Thyroid gland (tissue), 4 donors: ENCODE results near the gene KITLG. TPM values are rescaled to one million over a fixed set of nuclear protein-coding genes. Genes with fewer than 3 reads are reported as not detected.

Experiments
- DNase-seq, 2 donors: peaks; one replicate each; pipeline ENCODE4 v3.0.0-alpha.2; 2019
- H3K27ac ChIP-seq, 3 donors: fragments of 200-600 bp; sonication (generic); 1 replicate in 2 of 3; 2 replicates in 1 of 3; pipeline ENCODE4 v1.5.1; 2016 to 2019; ENCODE audit warnings: mild to moderate bottlenecking in 1 of 3, moderate library complexity in 1 of 3
- H3K27me3 ChIP-seq: fragments of 200-600 bp; sonication (generic); one replicate; pipeline ENCODE4 v1.5.1; 2019
- H3K36me3 ChIP-seq, 2 donors: fragments of 200-600 bp; sonication (generic); one replicate each; pipeline ENCODE4 v1.5.1; 2016 to 2019
- H3K4me1 ChIP-seq, 2 donors: fragments of 200-600 bp; sonication (generic); one replicate each; pipeline ENCODE4 v1.5.1; 2017 to 2019
- H3K4me3 ChIP-seq, 3 donors: fragments of 200-600 bp; sonication (generic); replicated peaks in 1 of 3; 1 replicate in 2 of 3; 2 replicates in 1 of 3; pipeline ENCODE4 v1.5.1; 2016; ENCODE audit warnings: mild to moderate bottlenecking in 1 of 3
- H3K9me3 ChIP-seq: fragments of 200-600 bp; sonication (generic); one replicate; pipeline ENCODE4 v1.5.1; 2017
- CTCF ChIP-seq, 6 experiments: fragments of 200-600 bp in 3 of 6; fragments of 450-650 bp in 3 of 6; sonication (generic) in 3 of 6; IDR thresholded peaks; one replicate each; pipeline ENCODE4 v1.5.1; 2016 to 2019; ENCODE audit warnings: antibody characterized with exemption in 6 of 6, mild to moderate bottlenecking in 2 of 6, inconsistent platforms in 1 of 6, moderate library complexity in 1 of 6
- POLR2A ChIP-seq, 2 donors: fragments of 450-650 bp; IDR thresholded peaks; one replicate each; pipeline ENCODE4 v1.6.1; 2017; ENCODE audit warnings: antibody characterized with exemption in 2 of 2, mild to moderate bottlenecking in 2 of 2, moderate library complexity in 1 of 2
- WGBS, 2 donors: methylation state at CpG; one replicate each; pipeline ENCODE4 v1.1.5; 2017; 5-methylcytosine and 5-hydroxymethylcytosine counted together
- intact Hi-C: fragments of 100-400 bp; cut with DNase I; formaldehyde crosslinking; loops from one replicate; pipeline ENCODE4 v1.15.1; 2023
- total RNA-seq, 4 donors: library from RNA; depleted of rRNA; stranded (reverse); fragments of >200 nt; gene quantifications; one replicate each; pipeline ENCODE4 v1.2.3, GENCODE V29; 2016

KITLG gene
- total RNA-seq, 4 donors from 2014 or later, result 6.8 to 10.3 (median 8.4) TPM

GRCh38 chr12:88507270-88507669 lies 73.0 kb downstream of the KITLG start:
- peaks cover 0 to 4% of the 10 kb centered on the region in 2 donors for H3K36me3 ChIP-seq

GRCh38 chr12:88505696-88506095 lies 74.6 kb downstream of the KITLG start:
- Histone ChIP-seq H3K36me3 (peaks cover 0 to 4% of the 10 kb centered on the region in 2 donors), H3K27me3 (no peaks in the 10 kb centered on the region), H3K27ac (no peak overlapping the region), H3K4me3 (no peak overlapping the region), H3K9me3 (no peaks in the 10 kb centered on the region), H3K4me1 (no peaks in the 10 kb centered on the region)
- 90 to 94% methylated on average over 2 of the region's 2 CpGs for WGBS, 2 donors
- TF ChIP-seq CTCF (IDR thresholded peaks at IDR 0.05), result no peak
- no peak for TF ChIP-seq POLR2A (IDR thresholded peaks at IDR 0.05)
- intact Hi-C loops, result no loop called here
- no peak for DNase-seq

More at GRCh38 chr12:88507270-88507669, 73.0 kb downstream of the KITLG start:
- WGBS, 2 donors, result 83 to 89% methylated on average over 1 of the region's 1 CpG
- no peak overlapping the region for H3K4me3 ChIP-seq
- no peak overlapping the region for H3K27ac ChIP-seq
- no peaks in the 10 kb centered on the region for H3K27me3 ChIP-seq
- no peaks in the 10 kb centered on the region for H3K4me1 ChIP-seq
- intact Hi-C loops, result no loop called here
- H3K9me3 ChIP-seq, result no peaks in the 10 kb centered on the region
- TF ChIP-seq POLR2A (IDR thresholded peaks at IDR 0.05), result no peak
- DNase-seq, result no peak

GRCh38 chr12:88503281-88503703 lies 77.0 kb downstream of the KITLG start:
- no peaks in the 10 kb centered on the region for H3K9me3 ChIP-seq
- H3K4me3 ChIP-seq, result no peak overlapping the region
- TF ChIP-seq CTCF (IDR thresholded peaks at IDR 0.05) (no peak), POLR2A (IDR thresholded peaks at IDR 0.05) (no peak)
- H3K36me3 ChIP-seq, result peaks cover 0 to 4% of the 10 kb centered on the region in 2 donors
- H3K4me1 ChIP-seq, result no peaks in the 10 kb centered on the region
- intact Hi-C loops, result no loop called here
- no peaks in the 10 kb centered on the region for H3K27me3 ChIP-seq
- no peak overlapping the region for H3K27ac ChIP-seq
- 87 to 96% methylated on average over 3 of the region's 3 CpGs for WGBS, 2 donors
- DNase-seq, result no peak

- intact Hi-C loops, result no loop called here
- Histone ChIP-seq H3K4me1 (no peaks in the 10 kb centered on the region), H3K27me3 (no peaks in the 10 kb centered on the region), H3K4me3 (no peak overlapping the region), H3K27ac (no peak overlapping the region), H3K36me3 (peaks cover 0 to 4% of the 10 kb centered on the region in 2 donors), H3K9me3 (no peaks in the 10 kb centered on the region)
- DNase-seq, result no peak
- 71 to 74% methylated on average over 5 of the region's 5 CpGs for WGBS, 2 donors
- TF ChIP-seq POLR2A (IDR thresholded peaks at IDR 0.05) (no peak), CTCF (IDR thresholded peaks at IDR 0.05) (no peak)
These were observed 78.0 kb downstream of the KITLG start for GRCh38 chr12:88501972-88502938.

- no peaks in the 10 kb centered on the region for H3K9me3 ChIP-seq
- H3K4me3 ChIP-seq, result no peak overlapping the region
- 90 to 92% methylated on average over 3 of the region's 3 CpGs for WGBS, 2 donors
- TF ChIP-seq CTCF (IDR thresholded peaks at IDR 0.05), result no peak
- TF ChIP-seq POLR2A (IDR thresholded peaks at IDR 0.05), result no peak
- DNase-seq, result no peak
- H3K27me3 ChIP-seq, result no peaks in the 10 kb centered on the region
- intact Hi-C loops, result no loop called here
- no peaks in the 10 kb centered on the region for H3K36me3 ChIP-seq
- no peak overlapping the region for H3K27ac ChIP-seq
- no peaks in the 10 kb centered on the region for H3K4me1 ChIP-seq
These were observed 83.3 kb downstream of the KITLG start for GRCh38 chr12:88496891-88497371.
